DND-41 (cell line): ENCODE measurements around the gene SPNS2.

Experiments
- EZH2 ChIP-seq: IDR thresholded peaks from 3 replicates; pipeline ENCODE4 v1.6.1; 2012; ENCODE audit warnings: borderline replicate concordance, low read depth, mild to moderate bottlenecking, moderate library complexity, low read length, inconsistent platforms; ENCODE audit not compliant: severe bottlenecking
- TF ChIP-seq, protein P1 (sequence below): IDR thresholded peaks from 2 replicates; pipeline ENCODE4 v1.5.1; 2012; ENCODE audit warnings: borderline replicate concordance, low read length, moderate library complexity, mild to moderate bottlenecking; ENCODE audit not compliant: poor library complexity, severe bottlenecking; ENCODE audit errors: extremely low read depth

DNA sequence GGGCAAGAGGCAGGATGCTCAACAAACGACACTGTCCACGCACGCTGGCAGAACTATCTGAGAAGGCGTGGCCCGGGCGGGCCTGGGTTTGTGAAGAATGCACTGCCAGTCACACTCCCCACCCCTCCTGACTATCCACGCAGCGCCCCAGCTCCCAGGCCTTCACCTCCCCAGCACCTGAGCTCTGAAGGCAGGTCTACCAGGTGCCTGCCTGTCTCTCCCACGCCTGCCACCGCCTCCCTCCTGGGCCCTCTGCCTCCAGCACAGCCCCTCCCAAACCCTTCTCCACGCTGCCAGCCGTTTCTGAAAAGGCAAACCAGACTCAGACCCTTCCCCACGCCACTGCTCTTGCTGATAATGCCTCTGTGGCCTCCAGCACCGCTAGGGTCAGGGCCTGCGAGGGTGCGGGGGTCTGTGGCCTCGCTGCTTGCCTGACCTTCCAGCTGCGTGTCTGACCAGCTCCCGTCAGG, 44.9 kb downstream of the SPNS2 start:
- no peak for TF ChIP-seq EZH2
- TF ChIP-seq, protein P1, sequence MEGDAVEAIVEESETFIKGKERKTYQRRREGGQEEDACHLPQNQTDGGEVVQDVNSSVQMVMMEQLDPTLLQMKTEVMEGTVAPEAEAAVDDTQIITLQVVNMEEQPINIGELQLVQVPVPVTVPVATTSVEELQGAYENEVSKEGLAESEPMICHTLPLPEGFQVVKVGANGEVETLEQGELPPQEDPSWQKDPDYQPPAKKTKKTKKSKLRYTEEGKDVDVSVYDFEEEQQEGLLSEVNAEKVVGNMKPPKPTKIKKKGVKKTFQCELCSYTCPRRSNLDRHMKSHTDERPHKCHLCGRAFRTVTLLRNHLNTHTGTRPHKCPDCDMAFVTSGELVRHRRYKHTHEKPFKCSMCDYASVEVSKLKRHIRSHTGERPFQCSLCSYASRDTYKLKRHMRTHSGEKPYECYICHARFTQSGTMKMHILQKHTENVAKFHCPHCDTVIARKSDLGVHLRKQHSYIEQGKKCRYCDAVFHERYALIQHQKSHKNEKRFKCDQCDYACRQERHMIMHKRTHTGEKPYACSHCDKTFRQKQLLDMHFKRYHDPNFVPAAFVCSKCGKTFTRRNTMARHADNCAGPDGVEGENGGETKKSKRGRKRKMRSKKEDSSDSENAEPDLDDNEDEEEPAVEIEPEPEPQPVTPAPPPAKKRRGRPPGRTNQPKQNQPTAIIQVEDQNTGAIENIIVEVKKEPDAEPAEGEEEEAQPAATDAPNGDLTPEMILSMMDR, result no peak
